Measurements from ENCODE around the gene IRF9. TPM values are rescaled to one million over a fixed set of nuclear protein-coding genes. Genes with fewer than 3 reads are reported as not detected.

The IRF9 gene
- total and polyA plus RNA-seq, 2 of the 13 experiments (the other 11 are each of a cell fraction or from before 2014, with no cell fraction given): 14.9 to 49.7 TPM

DNA sequence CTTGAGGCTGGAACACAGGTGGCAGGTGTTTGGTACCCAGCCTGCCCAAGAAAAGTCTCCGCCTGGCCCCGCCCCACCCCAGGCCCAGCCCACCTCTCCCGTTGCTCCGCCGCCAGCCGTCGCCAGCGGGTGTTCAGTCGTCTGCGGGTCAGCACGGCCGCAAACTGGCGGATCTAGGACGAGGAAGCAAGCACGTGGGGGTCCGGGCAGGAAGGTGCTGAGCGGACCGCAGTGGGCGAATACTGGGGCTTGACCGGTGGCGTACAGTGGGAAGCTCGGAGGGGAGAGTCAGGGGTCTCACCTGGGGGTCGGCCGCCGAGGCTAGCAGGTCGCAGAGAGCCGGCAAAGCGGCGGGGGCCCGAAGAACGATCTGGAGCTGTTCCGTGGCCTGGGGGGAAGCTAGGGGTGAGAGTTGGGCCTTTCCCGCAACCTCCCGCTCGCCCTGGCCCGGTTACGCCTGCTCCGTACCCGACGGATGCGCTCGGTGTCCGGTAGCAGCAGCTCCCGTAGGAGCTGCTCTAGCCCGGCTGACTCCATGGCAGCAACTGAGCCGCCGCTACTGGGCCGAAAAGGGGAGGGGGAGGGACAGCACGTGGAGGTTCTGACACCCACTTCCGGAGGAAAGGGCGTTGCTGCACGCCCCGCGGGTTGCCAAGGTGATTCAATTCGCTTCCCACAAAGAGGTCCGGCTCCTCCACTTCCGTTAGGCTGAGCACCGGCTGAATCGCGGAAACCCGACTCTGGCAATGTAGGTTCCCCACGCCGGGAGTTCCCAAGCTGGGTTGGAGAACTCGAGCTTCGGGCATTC is 27.4 kb downstream of the IRF9 start, which contains the start of gene IPO4 (continued):
- TF ChIP-seq, protein P1, sequence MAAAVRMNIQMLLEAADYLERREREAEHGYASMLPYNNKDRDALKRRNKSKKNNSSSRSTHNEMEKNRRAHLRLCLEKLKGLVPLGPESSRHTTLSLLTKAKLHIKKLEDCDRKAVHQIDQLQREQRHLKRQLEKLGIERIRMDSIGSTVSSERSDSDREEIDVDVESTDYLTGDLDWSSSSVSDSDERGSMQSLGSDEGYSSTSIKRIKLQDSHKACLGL (CRISPR knock-in tag; IDR thresholded peaks at IDR 0.05): peak; percentile 100
- TF ChIP-seq, protein P2, sequence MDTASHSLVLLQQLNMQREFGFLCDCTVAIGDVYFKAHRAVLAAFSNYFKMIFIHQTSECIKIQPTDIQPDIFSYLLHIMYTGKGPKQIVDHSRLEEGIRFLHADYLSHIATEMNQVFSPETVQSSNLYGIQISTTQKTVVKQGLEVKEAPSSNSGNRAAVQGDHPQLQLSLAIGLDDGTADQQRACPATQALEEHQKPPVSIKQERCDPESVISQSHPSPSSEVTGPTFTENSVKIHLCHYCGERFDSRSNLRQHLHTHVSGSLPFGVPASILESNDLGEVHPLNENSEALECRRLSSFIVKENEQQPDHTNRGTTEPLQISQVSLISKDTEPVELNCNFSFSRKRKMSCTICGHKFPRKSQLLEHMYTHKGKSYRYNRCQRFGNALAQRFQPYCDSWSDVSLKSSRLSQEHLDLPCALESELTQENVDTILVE (CRISPR knock-in tag; IDR thresholded peaks at IDR 0.05): peak; percentile 99
- peak; percentile 97 for TF ChIP-seq ZNF766 (CRISPR knock-in tag; IDR thresholded peaks at IDR 0.05; ENCODE audit: borderline replicate concordance)
- TF ChIP-seq, protein P3, sequence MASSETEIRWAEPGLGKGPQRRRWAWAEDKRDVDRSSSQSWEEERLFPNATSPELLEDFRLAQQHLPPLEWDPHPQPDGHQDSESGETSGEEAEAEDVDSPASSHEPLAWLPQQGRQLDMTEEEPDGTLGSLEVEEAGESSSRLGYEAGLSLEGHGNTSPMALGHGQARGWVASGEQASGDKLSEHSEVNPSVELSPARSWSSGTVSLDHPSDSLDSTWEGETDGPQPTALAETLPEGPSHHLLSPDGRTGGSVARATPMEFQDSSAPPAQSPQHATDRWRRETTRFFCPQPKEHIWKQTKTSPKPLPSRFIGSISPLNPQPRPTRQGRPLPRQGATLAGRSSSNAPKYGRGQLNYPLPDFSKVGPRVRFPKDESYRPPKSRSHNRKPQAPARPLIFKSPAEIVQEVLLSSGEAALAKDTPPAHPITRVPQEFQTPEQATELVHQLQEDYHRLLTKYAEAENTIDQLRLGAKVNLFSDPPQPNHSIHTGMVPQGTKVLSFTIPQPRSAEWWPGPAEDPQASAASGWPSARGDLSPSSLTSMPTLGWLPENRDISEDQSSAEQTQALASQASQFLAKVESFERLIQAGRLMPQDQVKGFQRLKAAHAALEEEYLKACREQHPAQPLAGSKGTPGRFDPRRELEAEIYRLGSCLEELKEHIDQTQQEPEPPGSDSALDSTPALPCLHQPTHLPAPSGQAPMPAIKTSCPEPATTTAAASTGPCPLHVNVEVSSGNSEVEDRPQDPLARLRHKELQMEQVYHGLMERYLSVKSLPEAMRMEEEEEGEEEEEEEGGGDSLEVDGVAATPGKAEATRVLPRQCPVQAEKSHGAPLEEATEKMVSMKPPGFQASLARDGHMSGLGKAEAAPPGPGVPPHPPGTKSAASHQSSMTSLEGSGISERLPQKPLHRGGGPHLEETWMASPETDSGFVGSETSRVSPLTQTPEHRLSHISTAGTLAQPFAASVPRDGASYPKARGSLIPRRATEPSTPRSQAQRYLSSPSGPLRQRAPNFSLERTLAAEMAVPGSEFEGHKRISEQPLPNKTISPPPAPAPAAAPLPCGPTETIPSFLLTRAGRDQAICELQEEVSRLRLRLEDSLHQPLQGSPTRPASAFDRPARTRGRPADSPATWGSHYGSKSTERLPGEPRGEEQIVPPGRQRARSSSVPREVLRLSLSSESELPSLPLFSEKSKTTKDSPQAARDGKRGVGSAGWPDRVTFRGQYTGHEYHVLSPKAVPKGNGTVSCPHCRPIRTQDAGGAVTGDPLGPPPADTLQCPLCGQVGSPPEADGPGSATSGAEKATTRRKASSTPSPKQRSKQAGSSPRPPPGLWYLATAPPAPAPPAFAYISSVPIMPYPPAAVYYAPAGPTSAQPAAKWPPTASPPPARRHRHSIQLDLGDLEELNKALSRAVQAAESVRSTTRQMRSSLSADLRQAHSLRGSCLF (CRISPR knock-in tag; IDR thresholded peaks at IDR 0.05; ENCODE audit: borderline replicate concordance): 0 out of 2 replicates have a peak, but pooled peaks have one; percentile 13
- TF ChIP-seq BORCS8-MEF2B (CRISPR knock-in tag; IDR thresholded peaks at IDR 0.05): peak; percentile 99
- TF ChIP-seq SMARCE1 (IDR thresholded peaks at IDR 0.05; ENCODE audit: borderline replicate concordance): no peak
- TF ChIP-seq HES4 (CRISPR knock-in tag; IDR thresholded peaks at IDR 0.05; ENCODE audit: borderline replicate concordance): peak; percentile 62
- TF ChIP-seq, protein P4, sequence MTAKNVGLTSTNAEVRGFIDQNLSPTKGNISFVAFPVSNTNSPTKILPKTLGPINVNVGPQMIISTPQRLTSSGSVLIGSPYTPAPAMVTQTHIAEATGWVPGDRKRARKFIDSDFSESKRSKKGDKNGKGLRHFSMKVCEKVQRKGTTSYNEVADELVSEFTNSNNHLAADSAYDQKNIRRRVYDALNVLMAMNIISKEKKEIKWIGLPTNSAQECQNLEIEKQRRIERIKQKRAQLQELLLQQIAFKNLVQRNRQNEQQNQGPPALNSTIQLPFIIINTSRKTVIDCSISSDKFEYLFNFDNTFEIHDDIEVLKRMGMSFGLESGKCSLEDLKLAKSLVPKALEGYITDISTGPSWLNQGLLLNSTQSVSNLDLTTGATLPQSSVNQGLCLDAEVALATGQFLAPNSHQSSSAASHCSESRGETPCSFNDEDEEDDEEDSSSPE (CRISPR knock-in tag; IDR thresholded peaks at IDR 0.05): peak; percentile 96
- TF ChIP-seq BRCA1 (CRISPR knock-in tag; IDR thresholded peaks at IDR 0.05): peak; percentile 96
- peak; percentile 99 for TF ChIP-seq RFX3 (CRISPR knock-in tag; IDR thresholded peaks at IDR 0.05)
- TF ChIP-seq NCOR1 (IDR thresholded peaks at IDR 0.05; ENCODE audit: borderline replicate concordance, low read length): peak; percentile 94
- peak; percentile 80; the same call in 1 of the 2 replicates for TF ChIP-seq NCOA2 (CRISPR knock-in tag; IDR thresholded peaks at IDR 0.05)
- TF ChIP-seq CREB1 (IDR thresholded peaks at IDR 0.05): peak; percentile 87
- TF ChIP-seq CREB1 (CRISPR knock-in tag; IDR thresholded peaks at IDR 0.05): no peak
- TF ChIP-seq KAT2B (IDR thresholded peaks at IDR 0.05; ENCODE audit: borderline replicate concordance, low read depth, low read length): peak; percentile 36; the same call in 1 of the 2 replicates
- no peak for TF ChIP-seq ZNF670 (CRISPR knock-in tag; IDR thresholded peaks at IDR 0.05; ENCODE audit: borderline replicate concordance)
- TF ChIP-seq, protein P5, sequence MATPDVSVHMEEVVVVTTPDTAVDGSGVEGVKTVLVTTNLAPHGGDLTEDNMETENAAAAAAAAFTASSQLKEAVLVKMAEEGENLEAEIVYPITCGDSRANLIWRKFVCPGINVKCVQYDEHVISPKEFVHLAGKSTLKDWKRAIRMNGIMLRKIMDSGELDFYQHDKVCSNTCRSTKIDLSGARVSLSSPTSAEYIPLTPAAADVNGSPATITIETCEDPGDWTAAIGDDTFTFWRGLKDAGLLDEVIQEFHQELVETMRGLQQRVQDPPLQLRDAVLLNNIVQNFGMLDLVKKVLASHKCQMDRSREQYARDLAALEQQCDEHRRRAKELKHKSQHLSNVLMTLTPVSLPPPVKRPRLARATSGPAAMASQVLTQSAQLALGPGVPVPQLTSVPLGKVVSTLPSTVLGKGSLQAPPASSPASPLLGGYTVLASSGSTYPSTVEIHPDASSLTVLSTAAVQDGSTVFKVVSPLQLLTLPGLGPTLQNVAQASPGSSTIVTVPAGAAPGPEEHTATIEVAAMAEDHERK (CRISPR knock-in tag; IDR thresholded peaks at IDR 0.05; ENCODE audit: low read depth): peak; percentile 72
- 0 out of 2 replicates have a peak, but pooled peaks have one; percentile 37 for TF ChIP-seq ZMYM2 (CRISPR knock-in tag; IDR thresholded peaks at IDR 0.05)

All from HepG2 (cell line).